ENCODE measurements around the gene TRIM65. TPM values are rescaled to one million over a fixed set of nuclear protein-coding genes. Genes with fewer than 3 reads are reported as not detected.
"Not testable (repeated sequence)": the region's sequence is repeated elsewhere in the genome, so short reads cannot be mapped to it uniquely, and the experiment has no call there.

TRIM65 gene
- total and polyA plus RNA-seq, 2 of the 13 experiments (the other 11 are each of a cell fraction or from before 2014, with no cell fraction given) = 10.3 to 22.4 TPM

- TF ChIP-seq ZHX2 (IDR thresholded peaks at IDR 0.05; ENCODE audit: low read depth) (0 out of 2 replicates have a peak, but pooled peaks have one; percentile 9), REXO4 (CRISPR knock-in tag; IDR thresholded peaks at IDR 0.05; ENCODE audit: borderline replicate concordance) (0 out of 2 replicates have a peak, but pooled peaks have one; percentile 58), NFKB2 (CRISPR knock-in tag; IDR thresholded peaks at IDR 0.05; ENCODE audit: borderline replicate concordance) (peak; percentile 44; the same call in 1 of the 2 replicates), NFIB (CRISPR knock-in tag; IDR thresholded peaks at IDR 0.05; ENCODE audit: borderline replicate concordance) (0 out of 2 replicates have a peak, but pooled peaks have one; percentile 41), ZNF710 (CRISPR knock-in tag; IDR thresholded peaks at IDR 0.05; ENCODE audit: borderline replicate concordance) (peak; percentile 22; the same call in 1 of the 2 replicates), ETV6 (CRISPR knock-in tag; conservative IDR thresholded peaks at IDR 0.05) (peak; percentile 20; the same call in 1 of the 2 replicates), ZNF44 (CRISPR knock-in tag; IDR thresholded peaks at IDR 0.05) (0 out of 2 replicates have a peak, but pooled peaks have one; percentile 48), SAFB2 (CRISPR knock-in tag; IDR thresholded peaks at IDR 0.05; ENCODE audit: borderline replicate concordance, low read depth) (0 out of 2 replicates have a peak, but pooled peaks have one; percentile 84), AHR (CRISPR knock-in tag; IDR thresholded peaks at IDR 0.05) (0 out of 2 replicates have a peak, but pooled peaks have one; percentile 54), ZFP91 (CRISPR knock-in tag; IDR thresholded peaks at IDR 0.05; ENCODE audit: borderline replicate concordance) (0 out of 2 replicates have a peak, but pooled peaks have one; percentile 8), ZNF639 (CRISPR knock-in tag; conservative IDR thresholded peaks at IDR 0.05) (peak; percentile 62; the same call in 1 of the 2 replicates), ZNF253 (CRISPR knock-in tag; IDR thresholded peaks at IDR 0.05; ENCODE audit: borderline replicate concordance) (0 out of 2 replicates have a peak, but pooled peaks have one; percentile 35), ZNF33B (CRISPR knock-in tag; IDR thresholded peaks at IDR 0.05) (peak; percentile 31; the same call in 1 of the 2 replicates), ZNF740 (CRISPR knock-in tag; IDR thresholded peaks at IDR 0.05) (0 out of 2 replicates have a peak, but pooled peaks have one; percentile 13), EHMT2 (IDR thresholded peaks at IDR 0.05; ENCODE audit: borderline replicate concordance, low read depth, low read length) (0 out of 2 replicates have a peak, but pooled peaks have one; percentile 68)
- TF ChIP-seq ZHX2 (CRISPR knock-in tag; IDR thresholded peaks at IDR 0.05; ENCODE audit: borderline replicate concordance) = not testable (repeated sequence)
Observed at GRCh38 chr17:75868730-75869281, 27.9 kb downstream of the TRIM65 start (continued).

All from HepG2 (cell line).